NCI-H460 (cell line): Measurements from ENCODE around the gene TRPM1. TPM values are rescaled to one million over a fixed set of nuclear protein-coding genes. Genes with fewer than 3 reads are reported as not detected.
A peak's percentile ranks its signal among the peaks of the same experiment; 100 is the strongest.

Experiments
- DNase-seq: peaks from one replicate; pipeline ENCODE4 v3.0.0-alpha.2; 2016; ENCODE audit warnings: low read depth; ENCODE audit errors: extremely low read depth
- polyA plus RNA-seq: library from polyadenylated mRNA; depleted of rRNA; stranded (reverse); fragments of >200 nt; gene quantifications from 2 replicates; pipeline ENCODE4 v1.2.3, GENCODE V29; 2014; cell fraction: nucleus; rRNA removed
- total RNA-seq: library from RNA; depleted of rRNA; stranded (reverse); fragments of >200 nt; shearing (Covaris generic); gene quantifications from 2 replicates; pipeline ENCODE4 v1.2.3, GENCODE V29; 2014; rRNA removed

The TRPM1 gene
- total RNA-seq: not detected in 2 replicates
- not detected in 2 replicates for polyA plus RNA-seq

DNA sequence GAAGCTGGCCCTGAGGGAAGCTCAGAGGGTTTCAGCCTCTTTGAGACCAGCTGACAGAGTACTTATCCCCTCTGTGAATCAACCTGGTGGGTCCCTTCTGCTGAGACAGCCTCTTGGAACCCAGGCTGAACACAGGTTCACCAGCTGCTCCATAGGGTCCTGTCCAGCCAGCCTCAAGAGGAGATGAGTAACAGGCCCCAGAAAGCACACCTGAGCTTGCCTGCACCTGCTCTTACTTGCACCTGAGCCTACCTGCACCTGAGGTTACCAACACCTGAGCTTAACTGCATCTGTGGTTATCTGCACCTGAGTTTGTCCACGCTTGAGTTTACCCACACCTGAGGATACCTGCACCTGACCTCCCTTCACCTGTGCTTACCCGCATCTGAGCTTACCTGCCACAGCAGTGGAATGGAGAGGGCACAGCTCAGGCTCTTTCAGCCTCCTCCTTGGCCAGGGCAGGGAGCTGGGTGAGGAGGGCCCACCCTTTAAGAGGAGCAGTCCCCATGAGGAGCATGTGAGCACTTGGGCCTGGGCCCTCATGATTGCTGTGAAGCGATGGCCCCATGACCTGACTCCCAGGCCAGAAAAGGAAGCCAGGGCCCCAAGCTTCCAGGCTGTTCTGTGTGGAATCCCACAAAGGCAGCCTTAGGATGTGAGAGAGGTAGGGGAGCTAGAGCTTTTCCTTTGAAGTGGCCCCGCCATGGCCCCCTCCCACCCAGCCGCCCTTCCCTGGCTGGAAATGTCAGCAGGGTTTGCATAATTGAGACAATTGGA lies at the start of gene TRPM1:
Gene TRPM1, minus strand, starts transcription at position 464 of the 777 bp plus-strand sequence. CDS start 20,370 bp downstream, outside the sequence.
- no peak for DNase-seq

GRCh38 chr15:31150732-31151231 lies 49.3 kb upstream of the TRPM1 start:
- DNase-seq: no peak

GRCh38 chr15:31149987-31150386 lies 48.5 kb upstream of the TRPM1 start:
- DNase-seq: no peak

DNA sequence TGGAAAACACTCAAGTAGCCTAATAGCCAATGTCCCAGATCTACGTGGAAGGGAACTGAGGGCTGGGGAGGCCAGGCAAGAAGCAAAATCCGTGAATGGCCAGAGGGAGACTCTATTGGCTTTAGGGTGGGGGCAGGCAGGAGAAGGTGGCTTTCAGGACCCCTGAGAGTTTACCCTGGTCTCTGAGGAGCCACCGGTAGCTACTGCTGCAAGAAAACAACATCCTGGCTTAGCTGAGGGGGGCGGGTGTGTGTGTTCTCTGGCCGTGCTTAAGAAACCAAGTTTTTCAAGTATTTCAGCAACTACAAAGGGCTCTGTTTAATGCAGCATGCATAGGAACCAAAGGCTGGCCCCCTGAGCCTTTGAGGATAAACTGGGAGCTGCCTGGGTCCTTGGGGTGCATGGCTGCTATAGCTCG lies 47.6 kb upstream of the TRPM1 start:
- DNase-seq: no peak

DNA sequence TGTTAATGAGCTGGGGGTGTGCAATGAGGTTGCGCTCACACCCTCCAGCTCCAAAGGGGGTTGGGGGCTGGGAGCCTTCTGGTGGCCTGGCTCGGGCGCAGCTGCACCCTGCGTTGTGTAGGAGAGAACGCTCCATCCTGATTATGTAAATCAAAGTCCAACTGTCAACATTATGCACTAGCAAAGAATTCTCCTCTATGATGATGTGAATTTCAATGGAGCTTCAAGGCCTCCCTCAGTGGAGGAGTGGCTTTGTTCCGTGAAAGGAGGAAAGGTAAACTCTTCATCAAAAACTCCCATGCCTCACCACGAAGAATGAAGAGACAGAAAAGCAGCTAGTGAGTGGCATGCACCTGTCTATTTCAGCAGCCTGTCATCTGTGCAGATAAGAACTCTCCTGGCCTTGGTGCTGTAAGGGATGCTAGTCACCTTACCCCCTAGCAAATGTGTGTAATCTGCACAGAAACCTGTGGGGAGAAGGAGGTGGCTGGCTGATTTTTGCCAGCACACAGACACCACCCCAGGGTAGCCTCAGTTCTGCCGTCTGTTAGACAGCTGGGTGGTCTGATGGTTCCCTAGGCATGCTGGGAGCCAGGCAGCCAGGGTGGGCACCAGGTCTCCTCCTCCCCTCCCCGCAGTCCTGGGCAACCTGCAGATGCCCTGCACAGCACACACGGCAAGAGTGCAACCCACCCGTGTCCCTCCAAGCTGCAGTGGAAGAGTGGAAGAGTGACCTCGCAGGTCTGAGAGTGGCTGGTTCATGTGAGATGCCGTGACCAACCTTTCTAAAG lies 47.0 kb upstream of the TRPM1 start:
- no peak for DNase-seq

GRCh38 chr15:31147944-31148296 lies 46.4 kb upstream of the TRPM1 start:
- no peak for DNase-seq

GRCh38 chr15:31147456-31147855 lies 45.9 kb upstream of the TRPM1 start:
- DNase-seq: no peak

GRCh38 chr15:31145271-31145911 lies 43.9 kb upstream of the TRPM1 start:
- DNase-seq: no peak

- no peak for DNase-seq
These were observed 40.3 kb upstream of the TRPM1 start for GRCh38 chr15:31141792-31142191.

DNA sequence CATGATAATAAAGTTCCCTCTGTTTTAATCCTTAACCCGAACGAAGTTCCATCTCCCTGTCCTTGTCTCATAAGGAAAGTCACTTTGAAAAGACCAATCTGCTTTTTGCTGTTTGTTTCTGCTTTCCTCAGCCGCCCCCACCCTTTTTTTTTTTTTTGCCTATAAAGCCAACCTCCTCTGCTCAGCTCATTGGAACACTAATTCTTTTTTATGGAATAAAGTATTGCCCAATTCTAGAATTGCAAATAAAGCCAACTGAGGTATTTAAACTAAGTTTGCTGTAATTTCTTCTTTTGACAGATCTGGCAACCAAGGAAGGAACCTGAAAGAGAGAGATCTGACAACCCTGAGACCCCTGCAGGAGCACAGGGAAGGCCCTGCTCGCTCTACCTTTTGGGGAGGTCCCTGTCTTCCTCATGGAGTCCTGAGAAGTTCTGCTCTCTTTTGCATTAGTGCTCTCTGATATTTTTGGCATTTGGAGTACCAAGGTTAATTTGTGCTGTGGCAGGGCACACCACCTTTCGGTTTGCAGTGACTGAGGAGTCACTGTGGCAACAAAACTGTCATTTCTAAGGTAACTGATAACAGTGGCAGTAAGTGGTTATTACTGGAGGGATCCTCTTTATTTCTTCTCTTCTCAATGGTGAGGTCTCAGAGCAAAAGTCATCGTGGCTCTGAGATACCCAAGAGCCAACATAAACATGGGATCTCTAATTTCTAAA lies 35.2 kb upstream of the TRPM1 start:
- DNase-seq: no peak

DNA sequence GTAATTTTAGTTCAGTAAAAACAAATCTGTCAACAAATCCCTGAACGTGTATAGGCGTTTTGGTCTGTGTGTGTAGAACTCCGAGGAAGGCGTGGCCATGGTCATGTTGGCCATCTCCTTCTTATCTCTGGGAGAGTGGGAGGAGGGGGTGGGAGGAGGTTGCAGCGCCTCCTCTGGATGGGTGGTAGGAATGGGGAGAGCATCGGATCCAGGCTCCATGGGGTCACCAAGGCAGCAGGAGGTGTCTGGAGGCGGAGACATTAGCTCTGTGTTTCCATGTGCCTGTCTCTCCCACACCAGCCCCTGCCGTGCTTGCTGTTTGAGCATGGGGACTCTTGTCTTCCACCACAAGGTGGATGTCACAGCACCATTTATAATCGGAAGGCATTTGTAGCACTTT lies 34.5 kb upstream of the TRPM1 start:
- DNase-seq: no peak

GRCh38 chr15:31135523-31135922 lies 34.0 kb upstream of the TRPM1 start:
- no peak for DNase-seq

DNA sequence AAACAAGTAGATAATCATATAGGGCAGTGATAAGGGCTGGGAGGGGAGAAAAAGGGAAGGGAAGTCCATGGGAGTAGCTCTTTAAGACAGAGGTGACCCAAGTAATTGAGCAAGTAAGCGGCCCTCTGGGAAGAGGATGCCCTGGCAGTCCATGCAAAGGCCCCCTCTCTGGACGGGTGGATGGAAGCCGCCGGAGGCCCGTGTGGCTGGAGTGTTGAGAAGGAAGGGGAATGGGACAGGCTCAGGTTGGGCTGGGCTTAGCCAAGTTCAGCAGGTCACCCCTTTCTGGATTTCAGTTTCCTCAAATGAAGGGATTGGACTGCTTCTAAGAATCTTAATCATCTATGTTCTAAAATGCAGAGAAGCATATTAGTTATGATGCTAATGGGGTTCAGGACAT lies 32.4 kb upstream of the TRPM1 start:
- no peak for DNase-seq

- no peak for DNase-seq
These were observed 30.4 kb upstream of the TRPM1 start for GRCh38 chr15:31131853-31132375.

DNA sequence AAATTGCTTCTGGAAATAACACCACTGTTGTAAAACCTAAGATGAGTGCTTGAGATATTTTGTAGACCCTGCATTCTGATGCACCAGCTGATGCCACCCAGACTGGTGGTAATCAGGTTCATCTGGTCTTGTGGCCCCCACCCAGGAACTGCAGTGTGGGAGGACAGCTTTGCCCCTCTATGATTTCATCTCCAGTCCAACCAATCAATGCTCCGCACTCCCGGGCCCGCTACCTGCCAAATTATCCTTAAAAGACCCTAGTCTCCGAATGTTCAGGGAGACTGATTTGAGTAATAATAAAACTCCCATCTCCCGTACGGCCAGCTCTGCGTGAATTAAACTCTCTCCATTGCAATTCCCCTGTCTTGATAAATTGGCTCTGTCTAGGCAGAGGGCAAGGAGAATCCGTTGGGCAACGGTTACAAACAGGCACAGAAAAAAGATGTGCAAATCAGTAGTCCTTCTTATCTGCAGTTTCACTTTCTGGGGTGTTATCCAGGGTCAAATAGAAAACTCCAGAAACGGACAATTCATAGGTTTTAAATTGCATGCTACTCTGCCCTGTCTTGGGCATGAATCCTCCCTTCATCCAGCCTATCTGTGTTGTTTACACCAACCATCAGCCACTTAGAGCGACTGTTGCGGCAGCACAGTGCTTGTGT lies 29.2 kb upstream of the TRPM1 start:
- DNase-seq: no peak

DNA sequence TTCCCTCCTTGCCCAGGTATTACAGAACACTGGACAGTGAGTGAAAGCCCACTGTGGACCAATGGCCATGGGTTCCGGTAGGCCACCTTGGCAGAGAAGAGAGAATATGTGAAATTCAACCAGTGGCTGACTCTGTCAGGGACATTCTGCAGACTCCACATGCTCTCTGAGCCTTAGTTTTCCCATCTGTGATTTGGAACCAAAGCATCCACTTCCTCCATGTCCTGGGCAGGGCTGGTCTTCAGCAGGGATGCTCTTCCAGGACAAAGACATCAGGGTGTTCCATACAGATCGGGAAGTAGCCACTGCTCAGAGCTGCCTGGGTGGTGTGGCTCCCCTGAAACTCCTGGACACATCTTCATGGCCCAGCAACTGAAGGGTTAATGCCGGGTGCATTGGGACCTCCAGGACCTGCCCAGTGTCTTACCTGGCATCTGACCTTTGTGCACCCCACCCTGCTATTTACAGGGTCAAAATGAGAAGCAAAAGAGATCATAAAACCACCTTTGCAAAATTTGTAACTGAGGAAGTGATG lies 28.3 kb upstream of the TRPM1 start:
- DNase-seq: no peak

DNA sequence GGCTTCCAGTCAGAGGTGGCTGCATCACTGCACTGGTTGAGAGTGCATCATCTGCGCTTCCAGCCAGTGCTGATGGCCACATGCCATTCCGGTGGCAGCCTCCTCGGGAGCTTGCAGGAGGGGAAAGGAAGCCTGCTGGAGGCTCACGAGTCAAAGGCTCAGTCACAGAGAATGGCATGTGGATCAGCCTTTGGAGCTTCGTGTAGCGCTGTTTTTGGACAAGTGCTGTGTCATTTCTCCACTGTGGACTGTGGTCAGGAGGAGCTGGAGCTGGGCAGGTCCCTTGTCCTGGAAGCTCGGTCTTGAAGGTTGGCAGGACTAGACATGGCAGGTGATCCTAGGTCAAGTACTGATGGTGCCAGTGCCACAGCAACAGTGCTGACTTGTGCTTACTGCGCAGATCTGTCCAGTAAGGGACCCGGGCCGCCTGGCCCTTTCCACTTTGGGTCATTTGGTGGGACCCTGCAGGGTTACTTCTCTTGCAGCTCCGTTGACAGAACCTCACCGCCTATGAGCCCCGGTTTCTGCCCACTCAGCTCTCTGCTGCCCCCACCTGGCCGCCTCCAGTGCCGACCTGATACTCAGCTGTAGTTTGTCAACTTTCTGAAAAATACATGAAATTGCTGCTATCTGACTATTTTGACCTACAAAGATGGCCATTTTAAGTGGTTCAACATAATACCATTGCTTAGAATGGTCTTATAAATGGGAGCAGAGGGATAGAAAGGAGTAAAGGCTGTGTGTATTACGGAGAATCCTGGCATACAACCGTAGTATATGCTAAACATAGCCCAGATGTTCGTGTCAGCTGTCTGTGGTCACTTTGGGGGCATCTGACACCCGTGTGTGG lies 27.6 kb upstream of the TRPM1 start:
- DNase-seq: peak; percentile 47

- DNase-seq: no peak
These were observed 27.0 kb upstream of the TRPM1 start for GRCh38 chr15:31128477-31128876.
